Natural killer cell (primary cell): Measurements from ENCODE around the gene ADAM11. TPM values are rescaled to one million over a fixed set of nuclear protein-coding genes. Genes with fewer than 3 reads are reported as not detected.

ENCODE experiments used
- ATAC-seq, 3 donors: fragments of 150-1000 bp in 2 of 3; fragments of 200-7000 bp in 1 of 3; cut with Tn5 transposase; 1 replicate in 1 of 3; 2 replicates in 2 of 3; pipeline ENCODE4 v1.10.0; 2021; ENCODE audit warnings: mild to moderate bottlenecking in 2 of 3, moderate library complexity in 2 of 3
- DNase-seq, 2 donors: peaks; one replicate each; pipeline versions ENCODE4 v3.0.0 to v3.0.0-alpha.2; 2013 to 2021; ENCODE audit warnings: mixed read lengths in 1 of 2
- H3K27ac ChIP-seq: one replicate; pipeline ENCODE4 v1.5.1; 2013; ENCODE audit warnings: mild to moderate bottlenecking, low read length
- H3K27me3 ChIP-seq: one replicate; pipeline ENCODE4 v1.6.1; 2013; ENCODE audit warnings: low read length; ENCODE audit not compliant: control insufficient read depth, insufficient read depth
- H3K36me3 ChIP-seq: one replicate; pipeline ENCODE4 v1.6.1; 2013; ENCODE audit warnings: low read length; ENCODE audit not compliant: control insufficient read depth, insufficient read depth
- H3K4me1 ChIP-seq: one replicate; pipeline ENCODE4 v1.6.1; 2013; ENCODE audit warnings: low read length; ENCODE audit not compliant: control insufficient read depth, insufficient read depth
- H3K4me3 ChIP-seq: one replicate; pipeline ENCODE4 v1.5.1; 2013; ENCODE audit warnings: low read length
- H3K9me3 ChIP-seq: one replicate; pipeline ENCODE4 v1.6.1; 2013; ENCODE audit warnings: low read length; ENCODE audit not compliant: control insufficient read depth, insufficient read depth
- H3K27ac Mint-ChIP-seq, 2 donors: one replicate each; pipeline ENCODE4 v1.8.0; 2022; ENCODE audit warnings: mild to moderate bottlenecking in 2 of 2, mixed read lengths in 2 of 2, moderate library complexity in 1 of 2
- H3K27me3 Mint-ChIP-seq, 2 donors: one replicate each; pipeline ENCODE4 v1.8.0; 2022; ENCODE audit warnings: low read depth in 2 of 2, mixed read lengths in 2 of 2
- H3K36me3 Mint-ChIP-seq: one replicate; pipeline ENCODE4 v1.8.0; 2022; ENCODE audit warnings: mixed read lengths
- H3K4me1 Mint-ChIP-seq, 2 donors: one replicate each; pipeline ENCODE4 v1.8.0; 2022; ENCODE audit warnings: mixed read lengths in 2 of 2
- H3K4me3 Mint-ChIP-seq: one replicate; pipeline ENCODE4 v1.8.0; 2022; ENCODE audit warnings: mild to moderate bottlenecking, moderate library complexity, mixed read lengths
- H3K9me3 Mint-ChIP-seq, 2 donors: one replicate each; pipeline ENCODE4 v1.8.0; 2022; ENCODE audit warnings: mixed read lengths in 2 of 2
- CTCF ChIP-seq: fragments of 200-600 bp; IDR thresholded peaks from one replicate; pipeline ENCODE4 v1.8.0; 2022; ENCODE audit warnings: antibody characterized with exemption
- WGBS: methylation state at CpG from one replicate; pipeline ENCODE4 v1.1.7; 2013; ENCODE audit warnings: missing lambda C conversion rate; ENCODE audit not compliant: insufficient coverage; 5-methylcytosine and 5-hydroxymethylcytosine counted together
- intact Hi-C: fragments of 100-400 bp; cut with micrococcal nuclease; formaldehyde crosslinking; loops from one replicate; pipeline ENCODE4 v1.14.2; 2022
- total RNA-seq, 4 donors: library from RNA; stranded (reverse); fragments of 120-200 nt in 1 of 4; gene quantifications; one replicate each; pipeline versions ENCODE4 v1.2.3 to v1.2.4, GENCODE V29; 2013 to 2022

Gene ADAM11
- total RNA-seq, 3 donors from 2014 or later (not counting 1 experiment from before 2014, with no cell fraction given) = 0.18 to 0.28 (median 0.28) TPM

DNA sequence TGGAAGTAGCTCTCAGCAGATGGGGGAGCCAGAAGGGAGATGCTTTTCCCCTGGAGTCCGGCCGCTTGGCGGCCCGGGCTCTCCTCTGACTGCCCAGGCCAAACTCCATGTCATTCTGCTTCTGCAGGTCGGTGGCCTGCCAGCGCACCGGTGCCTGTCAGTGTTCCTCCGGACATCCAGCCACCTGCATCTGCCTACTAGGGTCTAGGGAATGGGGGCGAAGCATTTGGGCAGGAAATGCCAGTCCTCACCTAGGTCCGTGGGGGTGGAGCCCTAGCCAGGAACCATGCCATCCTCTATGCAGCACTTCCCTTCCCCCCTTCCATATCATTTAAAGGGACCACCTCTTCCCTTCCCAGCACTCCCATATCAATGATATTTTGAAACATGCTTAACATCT lies 37.1 kb downstream of the ADAM11 start:
- no peaks in the 10 kb centered on the region for H3K27me3 ChIP-seq
- peaks cover 0 to 3% of the 10 kb centered on the region in 2 donors for H3K27me3 Mint-ChIP-seq
- H3K9me3 ChIP-seq = no peaks in the 10 kb centered on the region
- H3K27ac ChIP-seq = no peak overlapping the region
- H3K9me3 Mint-ChIP-seq = no peaks in the 10 kb centered on the region
- no peak for TF ChIP-seq CTCF
- no peaks in the 10 kb centered on the region for H3K36me3 ChIP-seq
- 84% methylated on average over 10 of the region's 10 CpGs for WGBS
- H3K4me3 ChIP-seq = no peak overlapping the region
- no peaks in the 10 kb centered on the region for H3K4me1 ChIP-seq
- no peak overlapping the region for H3K4me3 Mint-ChIP-seq
- DNase-seq = no peak
- no peak overlapping the region for H3K27ac Mint-ChIP-seq
- no peak for ATAC-seq
- no peaks in the 10 kb centered on the region for H3K36me3 Mint-ChIP-seq
- no peaks in the 10 kb centered on the region for H3K4me1 Mint-ChIP-seq
- intact Hi-C loops = no loop called here

- Histone ChIP-seq H3K27ac (no peak overlapping the region), H3K36me3 (no peaks in the 10 kb centered on the region), H3K4me1 (no peaks in the 10 kb centered on the region), H3K27me3 (no peaks in the 10 kb centered on the region), H3K4me3 (no peak overlapping the region), H3K9me3 (no peaks in the 10 kb centered on the region)
- WGBS = 90% methylated on average over 8 of the region's 9 CpGs
- no peak for TF ChIP-seq CTCF
- intact Hi-C loops = no loop called here
- ATAC-seq (no peak), DNase-seq (no peak)
- Mint-ChIP-seq H3K36me3 (no peaks in the 10 kb centered on the region), H3K27ac (no peak overlapping the region), H3K27me3 (peaks cover 0 to 3% of the 10 kb centered on the region in 2 donors), H3K4me3 (no peak overlapping the region), H3K4me1 (no peaks in the 10 kb centered on the region), H3K9me3 (no peaks in the 10 kb centered on the region)
Observed at GRCh38 chr17:44796731-44797130, 37.9 kb downstream of the ADAM11 start.

DNA sequence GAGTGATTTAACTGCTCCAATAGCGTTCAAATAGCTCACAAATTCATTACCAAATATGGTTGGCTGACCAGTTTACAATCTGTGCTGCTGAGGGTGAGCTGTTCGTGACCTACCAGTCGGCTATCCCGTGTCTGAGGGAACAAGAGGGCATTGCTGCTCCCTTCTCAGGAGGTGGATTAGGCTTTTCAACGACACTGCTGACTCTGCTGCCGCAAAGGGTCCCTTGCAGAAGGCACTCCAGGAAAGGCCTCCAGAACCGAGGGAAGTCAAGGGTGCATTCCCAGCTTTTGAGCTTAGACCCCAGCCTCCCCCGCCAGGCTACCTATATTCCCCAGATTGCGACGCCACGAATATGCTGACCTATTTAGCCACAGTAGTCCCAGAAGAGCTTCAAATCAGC lies 39.0 kb downstream of the ADAM11 start:
- no peaks in the 10 kb centered on the region for H3K36me3 Mint-ChIP-seq
- intact Hi-C loops = no loop called here
- no peaks in the 10 kb centered on the region for H3K4me1 ChIP-seq
- no peaks in the 10 kb centered on the region for H3K36me3 ChIP-seq
- WGBS = 86% methylated on average over 11 of the region's 11 CpGs
- H3K4me3 Mint-ChIP-seq = no peak overlapping the region
- no peak overlapping the region for H3K27ac Mint-ChIP-seq
- no peaks in the 10 kb centered on the region for H3K9me3 ChIP-seq
- no peak for DNase-seq
- no peaks in the 10 kb centered on the region for H3K27me3 ChIP-seq
- H3K27ac ChIP-seq = no peak overlapping the region
- ATAC-seq = no peak
- H3K4me3 ChIP-seq = no peak overlapping the region
- no peak for TF ChIP-seq CTCF
- no peaks in the 10 kb centered on the region for H3K9me3 Mint-ChIP-seq
- no peaks in the 10 kb centered on the region for H3K4me1 Mint-ChIP-seq
- peaks cover 0 to 3% of the 10 kb centered on the region in 2 donors for H3K27me3 Mint-ChIP-seq

DNA sequence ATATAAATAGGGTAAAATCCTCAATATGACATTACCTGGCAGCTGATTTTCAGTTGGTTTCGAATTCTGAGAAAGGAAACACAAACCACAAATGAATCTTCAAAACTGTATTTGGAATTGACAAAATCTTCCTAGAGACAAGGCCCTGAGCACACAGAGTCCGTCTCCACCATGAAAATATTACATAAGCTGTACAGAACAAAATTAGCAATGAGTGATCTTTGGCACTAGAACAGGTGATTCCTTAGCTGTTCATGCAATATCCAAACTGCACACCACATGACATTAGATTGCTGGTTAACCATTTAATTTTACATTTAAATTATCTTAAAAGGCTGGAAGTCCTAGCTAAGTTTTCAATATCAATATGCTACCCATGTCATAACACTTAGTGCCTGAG lies 39.6 kb downstream of the ADAM11 start:
- Histone ChIP-seq H3K36me3 (no peaks in the 10 kb centered on the region), H3K4me1 (no peaks in the 10 kb centered on the region), H3K9me3 (no peaks in the 10 kb centered on the region), H3K4me3 (no peak overlapping the region), H3K27me3 (no peaks in the 10 kb centered on the region), H3K27ac (no peak overlapping the region)
- H3K4me3 Mint-ChIP-seq = no peak overlapping the region
- DNase-seq (no peak), ATAC-seq (no peak)
- peaks cover 0 to 3% of the 10 kb centered on the region in 2 donors for H3K27me3 Mint-ChIP-seq
- intact Hi-C loops = no loop called here
- H3K9me3 Mint-ChIP-seq = no peaks in the 10 kb centered on the region
- H3K36me3 Mint-ChIP-seq = no peaks in the 10 kb centered on the region
- TF ChIP-seq CTCF = no peak
- 39% methylated on average over 2 of the region's 2 CpGs for WGBS
- H3K27ac Mint-ChIP-seq = no peak overlapping the region
- no peaks in the 10 kb centered on the region for H3K4me1 Mint-ChIP-seq
